Right lobe of liver (tissue), 4 donors: Measurements from ENCODE around the gene PACC1.

Source experiments
- CTCF ChIP-seq, 4 donors: fragments of 200-600 bp in 3 of 4; fragments of 450-650 bp in 1 of 4; IDR thresholded peaks; one replicate each; pipeline versions ENCODE4 v1.5.1 to v1.8.0; 2016 to 2022; ENCODE audit warnings: antibody characterized with exemption in 4 of 4, mild to moderate bottlenecking in 2 of 4
- POLR2A ChIP-seq: fragments of 450-650 bp; IDR thresholded peaks from one replicate; pipeline ENCODE4 v1.6.1; 2017; ENCODE audit warnings: antibody characterized with exemption, mild to moderate bottlenecking
- donor health status: DM: no; HTN: no; CAD: no.
- donor health status: DM: no; HTN: no; CAD: no.
- donor health status: DM: no; HTN: yes; CAD: no.

- TF ChIP-seq CTCF (IDR thresholded peaks at IDR 0.05): no peak
- TF ChIP-seq POLR2A: no peak
Measured at GRCh38 chr1:212455401-212455800, 40.7 kb upstream of the PACC1 start.
